ENCODE measurements around the gene SPCS3. TPM values are rescaled to one million over a fixed set of nuclear protein-coding genes. Genes with fewer than 3 reads are reported as not detected.

The SPCS3 gene
- 121 and 146 TPM in 2 replicates for total RNA-seq

GRCh38 chr4:176319704-176320339 is at the start of gene SPCS3:
Gene SPCS3 (plus strand): TSS chr4:176319966. CDS start chr4:176320077, 111 bp downstream.

Other genes starting within 250 kb of the SPCS3 start
- gene SPATA4, start 124.4 kb upstream of the SPCS3 start, total RNA-seq: under 0.01 and 0.14 TPM in 2 replicates
- gene ASB5, start 50.7 kb upstream of the SPCS3 start, total RNA-seq: 0.07 TPM in 1 of 2 replicates, not detected in the other